Measurements from ENCODE around the gene PGS1.

Gene PGS1

DNA sequence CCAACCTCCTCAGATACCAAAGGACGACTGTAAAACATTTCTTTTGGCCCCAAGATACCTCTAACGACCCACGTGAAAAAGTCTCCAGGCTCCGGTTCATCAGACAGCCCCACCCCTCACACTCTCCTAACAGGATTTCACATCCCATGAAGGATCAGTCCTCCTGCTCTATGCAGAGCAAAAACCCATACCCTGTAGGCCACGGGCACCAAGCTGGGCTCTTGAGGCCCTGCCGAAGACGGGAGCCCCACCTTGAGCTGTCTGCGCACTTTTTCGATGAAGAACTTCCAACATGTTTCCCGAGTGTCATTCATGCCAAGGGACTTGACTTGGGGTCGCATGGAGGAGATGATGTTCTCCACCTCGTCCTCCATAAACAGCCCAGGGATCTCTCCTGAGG lies 89.9 kb downstream of the PGS1 start:
- POLR2A ChIA-PET: no interaction called here
- DNase-seq (ENCODE audit: extremely low spot score): no peak
- CTCF ChIA-PET: no interaction called here
- no peak for TF ChIP-seq CTCF (IDR thresholded peaks at IDR 0.05; ENCODE audit: control extremely low read depth, extremely low read depth, low read depth, missing control alignments)

- no peak for TF ChIP-seq CTCF (IDR thresholded peaks at IDR 0.05; ENCODE audit: control extremely low read depth, extremely low read depth, low read depth, missing control alignments)
- no peak for DNase-seq (ENCODE audit: extremely low spot score)
- ChIA-PET CTCF (no interaction called here), POLR2A (no interaction called here)
Observed at GRCh38 chr17:78469443-78469842, 91.0 kb downstream of the PGS1 start.

- no peak for TF ChIP-seq CTCF (IDR thresholded peaks at IDR 0.05; ENCODE audit: control extremely low read depth, extremely low read depth, low read depth, missing control alignments)
- CTCF ChIA-PET: interaction anchor here (1.3 kb wide), 1 partner anchor 14 kb away, joined by 4 read pairs; no protein-coding TSS in a partner anchor
- POLR2A ChIA-PET: no interaction called here
- DNase-seq (ENCODE audit: extremely low spot score): no peak
Observed at GRCh38 chr17:78471635-78472034, 93.2 kb downstream of the PGS1 start.

- peak; percentile 59 for DNase-seq (ENCODE audit: extremely low spot score)
- ChIA-PET POLR2A (interaction anchor here (0.8 kb wide), 1 partner anchor 80 kb away, joined by 3 read pairs; no protein-coding TSS in a partner anchor), CTCF (interaction anchor here (1.0 to 1.5 kb wide), 3 partner anchors 8 to 27 kb away, joined by 3 read pairs; no protein-coding TSS in a partner anchor)
- no peak for TF ChIP-seq CTCF (IDR thresholded peaks at IDR 0.05; ENCODE audit: control extremely low read depth, extremely low read depth, low read depth, missing control alignments)
Observed at GRCh38 chr17:78472035-78472905, 93.8 kb downstream of the PGS1 start.

DNA sequence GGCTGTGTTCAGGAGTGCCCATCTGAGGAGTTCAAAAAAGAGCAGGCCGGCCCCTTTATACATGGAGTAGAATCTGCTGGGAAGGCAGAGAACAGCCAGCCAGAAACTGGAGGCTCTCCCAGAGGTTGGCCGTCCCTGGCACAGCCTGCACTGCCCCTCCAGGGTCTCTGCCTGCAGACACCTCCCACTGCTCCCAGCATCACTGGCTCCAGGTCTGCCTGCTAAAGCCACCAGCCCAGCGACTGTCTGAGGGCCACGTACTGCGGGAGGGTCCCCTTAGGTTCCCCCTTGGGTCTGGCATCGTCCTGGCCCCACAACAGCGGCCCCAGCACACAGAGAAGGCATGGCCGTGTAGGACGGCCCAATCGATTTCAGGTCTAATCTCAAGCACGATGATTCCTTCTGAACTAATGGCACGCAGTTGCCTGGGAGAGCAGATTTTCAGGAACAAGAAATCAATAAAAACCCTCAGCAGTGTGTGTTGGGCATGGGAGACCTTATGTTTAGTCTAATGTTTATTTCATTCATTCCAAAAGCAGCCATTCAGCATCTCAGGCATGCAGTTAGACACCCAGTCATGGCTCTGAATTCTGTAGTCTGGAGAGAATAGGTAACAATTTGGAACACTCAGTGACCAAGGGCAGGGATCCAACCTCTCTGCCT lies 95.6 kb downstream of the PGS1 start:
- TF ChIP-seq CTCF (IDR thresholded peaks at IDR 0.05; ENCODE audit: control extremely low read depth, extremely low read depth, low read depth, missing control alignments): no peak
- ChIA-PET POLR2A (interaction anchor here (0.6 kb wide), 1 partner anchor 7 kb away, joined by 4 read pairs; no protein-coding TSS in a partner anchor), CTCF (no interaction called here)
- no peak for DNase-seq (ENCODE audit: extremely low spot score)
